NCI-H774 (cell line): Measurements from ENCODE around the gene TRAPPC5.

Experiments
- DNase-seq: peaks from one replicate; lab custom pipeline; 2025; lab: John Stamatoyannopoulos, UW

Gene TRAPPC5

GRCh38 chr19:7645656-7646425 is 34.8 kb upstream of the TRAPPC5 start:
- no peak for DNase-seq

- no peak for DNase-seq
These were observed 34.3 kb upstream of the TRAPPC5 start for GRCh38 chr19:7646426-7646700.

GRCh38 chr19:7647156-7647555 is 33.5 kb upstream of the TRAPPC5 start:
- no peak for DNase-seq

- no peak for DNase-seq
These were observed 32.2 kb upstream of the TRAPPC5 start for GRCh38 chr19:7648265-7649014.

DNA sequence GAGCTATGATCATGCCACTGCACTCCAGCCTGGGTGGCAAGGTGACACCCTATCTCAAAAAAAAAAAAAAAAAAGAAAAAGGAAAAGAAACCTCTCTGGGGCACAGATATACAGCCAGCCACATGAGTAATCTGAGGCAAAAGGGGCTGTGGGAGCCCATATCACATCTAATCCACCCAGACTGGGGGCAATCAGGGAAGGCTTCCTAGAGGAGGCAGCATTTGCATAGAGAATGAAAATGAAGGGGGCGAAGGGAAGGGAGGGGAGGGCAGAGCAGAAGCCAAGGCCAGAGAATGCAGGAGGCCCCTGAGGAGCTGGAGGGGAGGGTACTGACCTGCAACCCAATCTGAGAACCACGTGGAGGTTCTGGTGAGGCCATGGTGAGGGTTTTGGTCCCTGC is 30.5 kb upstream of the TRAPPC5 start:
- DNase-seq, result no peak

- DNase-seq, result peak; percentile 72
These were observed 28.5 kb upstream of the TRAPPC5 start for GRCh38 chr19:7652061-7652641.

GRCh38 chr19:7654401-7654800 is 26.2 kb upstream of the TRAPPC5 start:
- DNase-seq, result no peak

GRCh38 chr19:7655581-7655980 is 25.1 kb upstream of the TRAPPC5 start:
- DNase-seq, result no peak

DNA sequence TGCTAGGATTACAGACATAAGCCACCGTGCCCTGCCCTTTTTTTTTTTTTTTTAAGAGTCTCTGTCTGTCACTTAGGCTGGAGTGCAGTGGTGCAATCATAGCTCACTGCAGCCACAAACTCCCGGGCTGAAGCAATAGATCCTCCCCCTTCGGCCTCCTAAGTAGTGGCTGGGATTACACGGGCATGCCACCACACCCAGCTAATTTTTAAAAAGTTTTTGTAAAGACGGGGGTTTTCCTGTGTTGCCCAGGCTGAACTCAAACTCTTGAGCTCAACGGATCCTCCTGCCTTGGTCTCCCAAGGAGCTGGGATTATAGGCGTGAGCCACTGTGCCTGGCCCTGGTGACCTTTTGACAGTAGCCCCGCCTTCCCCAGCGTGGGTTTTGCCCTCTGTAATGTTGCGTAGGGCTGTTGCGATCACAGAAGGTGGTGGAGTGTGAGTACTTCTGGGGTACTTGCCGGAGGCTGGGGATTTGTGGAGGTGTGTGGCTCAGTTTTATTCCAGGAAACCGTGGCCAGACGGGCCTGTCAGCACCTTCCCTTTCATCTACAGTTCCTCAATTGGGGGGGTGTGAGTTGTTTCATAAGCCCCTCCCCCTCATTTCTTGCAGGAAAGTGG is 23.4 kb upstream of the TRAPPC5 start:
- no peak for DNase-seq

- DNase-seq, result no peak
These were observed 22.4 kb upstream of the TRAPPC5 start for GRCh38 chr19:7658219-7658686.

DNA sequence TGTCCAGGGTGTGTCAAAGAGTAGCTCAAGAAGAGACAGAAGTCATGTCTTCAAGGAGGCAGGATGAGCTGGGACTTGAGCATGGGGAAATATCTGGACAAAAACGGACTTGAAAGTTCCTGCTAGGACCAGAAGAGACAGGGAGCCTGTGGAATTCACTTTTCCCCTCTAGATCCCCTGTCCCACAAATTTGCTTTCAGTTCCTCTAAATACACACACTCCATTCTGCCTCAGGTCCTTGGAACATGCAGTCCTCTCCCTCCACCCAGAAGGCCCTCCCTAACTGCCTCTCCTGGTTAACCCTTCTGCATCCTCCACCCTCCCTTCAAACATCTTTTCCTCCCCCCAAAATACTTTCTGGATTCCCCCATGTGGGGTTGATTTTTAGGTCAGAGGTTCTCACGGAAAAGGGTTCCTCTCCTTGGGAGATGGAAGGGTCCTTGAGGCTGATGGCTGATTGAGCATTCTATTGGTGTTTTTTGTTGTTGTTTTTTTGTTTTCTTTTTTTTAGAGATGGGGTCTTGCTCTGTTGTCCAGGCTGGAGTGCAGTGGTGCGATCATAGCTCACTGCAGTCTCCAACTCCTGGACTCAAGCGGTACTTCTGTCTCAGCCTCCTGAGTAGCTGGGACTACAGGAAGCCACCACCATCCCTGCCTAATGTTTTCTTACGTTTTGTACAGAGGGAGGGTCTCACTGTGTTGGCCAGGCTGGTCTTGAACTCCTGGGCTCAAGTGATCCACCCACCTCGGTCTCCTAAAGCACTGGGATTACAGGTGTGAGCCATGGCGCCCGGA is 18.7 kb upstream of the TRAPPC5 start:
- no peak for DNase-seq

DNA sequence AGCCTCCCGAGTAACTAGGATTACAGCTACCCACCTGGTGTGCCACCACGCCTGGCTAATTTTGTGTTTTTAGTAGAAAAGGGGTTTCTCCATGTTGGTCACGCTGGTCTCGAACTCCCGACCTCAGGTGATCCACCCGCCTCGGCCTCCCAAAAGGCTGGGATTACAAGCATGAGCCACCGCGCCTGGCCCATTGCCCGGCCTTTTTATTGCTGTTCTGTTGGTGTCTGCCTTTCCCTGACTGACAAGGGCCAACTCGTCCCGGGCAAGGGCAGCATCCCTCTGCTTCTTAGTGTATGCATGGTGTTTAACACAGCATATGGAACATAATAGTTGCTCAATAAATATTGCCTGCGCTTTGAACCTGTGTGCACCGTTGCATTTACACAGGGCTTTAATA is 18.0 kb upstream of the TRAPPC5 start:
- no peak for DNase-seq

- DNase-seq, result no peak
These were observed 16.9 kb upstream of the TRAPPC5 start for GRCh38 chr19:7663706-7664105.

- no peak for DNase-seq
These were observed 15.6 kb upstream of the TRAPPC5 start for GRCh38 chr19:7665076-7665475.

GRCh38 chr19:7668842-7669241 is 11.8 kb upstream of the TRAPPC5 start, which contains the start of gene RETN:
Gene RETN (plus strand): TSS chr19:7669049. CDS start chr19:7669327, 278 bp downstream.
- no peak for DNase-seq

DNA sequence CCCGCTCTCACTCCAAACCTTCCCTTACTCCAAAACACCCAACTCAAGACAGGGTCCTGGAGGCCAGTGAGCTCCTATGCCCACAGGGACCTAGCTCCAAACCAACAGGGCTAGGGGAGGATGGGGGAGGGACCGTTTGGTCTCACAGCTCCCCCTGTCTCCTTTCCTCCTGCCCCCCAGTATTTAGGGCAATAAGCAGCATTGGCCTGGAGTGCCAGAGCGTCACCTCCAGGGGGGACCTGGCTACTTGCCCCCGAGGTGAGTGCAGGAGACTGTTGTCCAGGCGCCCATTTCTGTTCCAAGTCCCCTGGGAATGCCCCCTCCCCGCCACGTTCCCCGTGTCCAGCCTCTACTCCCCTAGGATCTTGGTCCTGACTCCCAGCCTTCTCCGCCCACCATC is 11.0 kb upstream of the TRAPPC5 start:
- DNase-seq, result no peak

- no peak for DNase-seq
These were observed 10.4 kb upstream of the TRAPPC5 start for GRCh38 chr19:7670150-7670783.

GRCh38 chr19:7670790-7671189 is 9.8 kb upstream of the TRAPPC5 start:
- no peak for DNase-seq

DNA sequence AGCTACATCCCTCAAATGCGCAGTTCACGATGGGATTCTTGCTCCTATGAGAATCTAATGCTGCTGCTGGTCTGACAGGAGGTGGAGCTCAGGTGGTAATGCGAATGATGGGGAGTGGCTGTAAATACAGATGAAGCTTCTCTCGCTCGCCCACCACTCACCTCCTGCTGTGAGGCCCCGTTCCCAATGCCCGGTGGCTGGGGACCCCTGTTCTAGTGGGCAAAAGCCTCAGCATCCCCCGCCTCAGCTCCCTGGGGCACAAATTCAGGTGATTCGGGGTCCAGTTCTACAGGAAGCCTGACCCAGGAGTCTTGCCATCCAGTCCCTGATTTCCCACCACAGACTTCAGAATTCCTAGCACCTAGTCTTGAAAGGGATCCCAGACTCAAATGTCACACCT is 8.1 kb upstream of the TRAPPC5 start:
- DNase-seq, result no peak

DNA sequence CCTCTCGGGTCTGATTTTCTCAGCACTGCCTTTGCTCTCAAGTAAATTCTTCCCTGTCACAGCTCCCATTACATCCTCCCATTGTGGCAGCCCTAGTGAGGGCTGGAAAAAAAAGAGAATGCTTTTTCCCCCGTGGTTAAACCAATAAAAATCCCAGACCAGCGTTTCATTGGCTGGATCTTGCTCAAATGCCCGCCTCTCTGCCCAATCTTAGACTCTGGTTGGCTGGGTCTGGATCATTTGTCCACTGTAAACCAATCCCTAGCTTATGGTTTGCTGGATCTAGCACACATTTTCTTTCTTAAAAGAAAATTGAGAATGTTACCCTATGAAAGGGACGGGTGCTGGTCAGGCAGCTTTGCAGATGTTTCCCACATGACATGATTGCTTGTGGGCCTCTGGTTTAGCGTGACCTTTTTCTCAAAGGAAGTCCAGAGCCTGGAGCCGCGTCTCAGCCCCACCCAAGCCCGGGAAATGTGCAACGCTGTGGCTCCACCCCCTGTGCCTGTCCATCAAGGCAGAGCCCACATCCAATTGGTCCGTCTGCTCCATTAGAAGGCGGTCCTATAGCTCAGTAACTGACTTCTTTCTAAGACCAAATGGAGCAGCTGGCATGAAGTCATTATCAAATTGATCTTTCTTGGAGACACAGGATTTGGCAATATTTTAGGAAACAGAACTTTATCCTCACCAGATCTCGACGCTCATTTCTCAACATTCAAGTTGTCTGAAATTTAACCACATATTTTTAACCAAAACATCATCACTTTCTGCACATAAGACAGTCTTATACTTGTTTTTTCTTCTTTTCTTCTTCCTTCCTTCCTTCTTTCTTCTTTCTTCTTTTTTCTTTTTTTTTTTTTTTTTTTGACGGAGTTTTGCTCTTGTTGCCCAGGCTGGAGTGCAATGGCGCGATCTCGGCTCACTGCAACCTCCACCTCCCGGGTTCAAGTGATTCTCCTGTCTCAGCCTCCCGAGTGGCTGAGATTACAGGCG is 6.3 kb upstream of the TRAPPC5 start:
- peak; percentile 64 for DNase-seq
